ENCODE measurements around the gene CACNA2D4.
A peak's percentile ranks its signal among the peaks of the same experiment; 100 is the strongest.
"Not testable (repeated sequence)": the region's sequence is repeated elsewhere in the genome, so short reads cannot be mapped to it uniquely, and the experiment has no call there.

CACNA2D4 gene

GRCh38 chr12:1918081-1918883, at the start of gene CACNA2D4:
TSS of gene CACNA2D4 (minus strand) at chr12:1918652. CDS start at chr12:1918473, 179 bp downstream.
- DNase-seq (ENCODE audit: low read depth in 2 of 2, low spot score in 1 of 2), result no peak

- DNase-seq (ENCODE audit: low read depth in 2 of 2, low spot score in 1 of 2), result no peak
These were observed 48.2 kb upstream of the CACNA2D4 start for GRCh38 chr12:1966561-1967226.

GRCh38 chr12:1965916-1966315, 47.5 kb upstream of the CACNA2D4 start:
- no peak for DNase-seq (ENCODE audit: low read depth in 2 of 2, low spot score in 1 of 2)

- no peak for DNase-seq (ENCODE audit: low read depth in 2 of 2, low spot score in 1 of 2)
These were observed 43.9 kb upstream of the CACNA2D4 start for GRCh38 chr12:1962051-1963020.

- DNase-seq (ENCODE audit: low read depth in 2 of 2, low spot score in 1 of 2), result no peak
These were observed 38.3 kb upstream of the CACNA2D4 start for GRCh38 chr12:1956716-1957115.

GRCh38 chr12:1949771-1950470, 31.5 kb upstream of the CACNA2D4 start:
- DNase-seq (ENCODE audit: low read depth in 2 of 2, low spot score in 1 of 2), result no peak

GRCh38 chr12:1948883-1949282, 30.4 kb upstream of the CACNA2D4 start:
- DNase-seq (ENCODE audit: low read depth in 2 of 2, low spot score in 1 of 2), result no peak

GRCh38 chr12:1947081-1947480, 28.6 kb upstream of the CACNA2D4 start:
- no peak for DNase-seq (ENCODE audit: low read depth in 2 of 2, low spot score in 1 of 2)

GRCh38 chr12:1946296-1946695, 27.8 kb upstream of the CACNA2D4 start:
- no peak for DNase-seq (ENCODE audit: low read depth in 2 of 2, low spot score in 1 of 2)

GRCh38 chr12:1945502-1945901, 27.1 kb upstream of the CACNA2D4 start:
- DNase-seq (ENCODE audit: low read depth in 2 of 2, low spot score in 1 of 2), result not testable (repeated sequence)

- peak; percentile 84 to 85 for DNase-seq (ENCODE audit: low read depth in 2 of 2, low spot score in 1 of 2)
These were observed 21.6 kb upstream of the CACNA2D4 start for GRCh38 chr12:1939801-1940607.

- no peak for DNase-seq (ENCODE audit: low read depth in 2 of 2, low spot score in 1 of 2)
These were observed 20.9 kb upstream of the CACNA2D4 start for GRCh38 chr12:1939331-1939730.

GRCh38 chr12:1937481-1938224, 19.2 kb upstream of the CACNA2D4 start:
- no peak for DNase-seq (ENCODE audit: low read depth in 2 of 2, low spot score in 1 of 2)

GRCh38 chr12:1936406-1937320, 18.2 kb upstream of the CACNA2D4 start:
- no peak for DNase-seq (ENCODE audit: low read depth in 2 of 2, low spot score in 1 of 2)

GRCh38 chr12:1935700-1936378, 17.4 kb upstream of the CACNA2D4 start:
- DNase-seq (ENCODE audit: low read depth in 2 of 2, low spot score in 1 of 2), result no peak

GRCh38 chr12:1935242-1935641, 16.8 kb upstream of the CACNA2D4 start:
- no peak for DNase-seq (ENCODE audit: low read depth in 2 of 2, low spot score in 1 of 2)

- DNase-seq (ENCODE audit: low read depth in 2 of 2, low spot score in 1 of 2), result no peak
These were observed 16.4 kb upstream of the CACNA2D4 start for GRCh38 chr12:1934831-1935230.

GRCh38 chr12:1934068-1934467, 15.6 kb upstream of the CACNA2D4 start:
- DNase-seq (ENCODE audit: low read depth in 2 of 2, low spot score in 1 of 2), result no peak

Data from stimulated activated CD8-positive, alpha-beta memory T cell treated with anti-CD3 and anti-CD28 coated beads, Interleukin-4, amount 100 ng/mL, for 1 hour (primary cell).